K562 (cell line): ENCODE results near the gene FOXJ3. TPM values are rescaled to one million over a fixed set of nuclear protein-coding genes. Genes with fewer than 3 reads are reported as not detected.

Experiments used
- ATAC-seq: fragments of 200-7000 bp; cut with Tn5 transposase; 3 replicates; pipeline ENCODE4 v1.9.1; 2020; ENCODE audit warnings: moderate library complexity
- BruUV-seq: library from RNA; stranded (reverse); fragments of 400-500 nt; replicated peaks from 2 replicates; lab custom pipeline; 2021; lab: Mats Ljungman, UMichigan
- CTCF ChIA-PET: fragments of 300-600 bp; formaldehyde crosslinking; extraction: SDS; loops from one replicate; lab custom pipeline; 2021; ENCODE audit warnings: low intra/inter-chr PET ratio; lab: Yijun Ruan, JAX
- POLR2A ChIA-PET: fragments of 300-600, 350-650 bp; sonication (Branson Sonifier 250); formaldehyde crosslinking; extraction: SDS; loops from one replicate; lab custom pipeline; 2021; ENCODE audit warnings: antibody characterized with exemption, inconsistent platforms; lab: Yijun Ruan, JAX
- DNase-seq, 4 experiments: peaks; one replicate each; pipeline versions ENCODE4 v3.0.0 to v3.0.0-alpha.2; 2011 to 2018; ENCODE audit warnings: low spot score in 3 of 4, mixed read lengths in 3 of 4; ENCODE audit errors: extremely low read depth in 1 of 4
- FAIRE-seq: peaks from 2 replicates; lab custom pipeline; 2011; peaks lifted over from hg19 to GRCh38; lab: Jason Lieb, UNC
- H2AFZ ChIP-seq: 2 replicates; pipeline ENCODE4 v1.6.0; 2011; ENCODE audit warnings: low read depth, low read length, control low read depth, inconsistent platforms
- H3K27ac ChIP-seq: fragments of 200-600 bp; 3 replicates; pipeline ENCODE4 v1.8.0; 2011; ENCODE audit warnings: low read depth, mild to moderate bottlenecking, control low read depth, inconsistent platforms, low read length, moderate library complexity, mixed read lengths; ENCODE audit errors: extremely low read depth
- H3K27me3 ChIP-seq, 2 experiments: fragments of 300-600 bp in 1 of 2; 2 replicates in 1 of 2; 3 replicates in 1 of 2; pipeline versions ENCODE4 v1.6.0 to v1.8.0; 2011; ENCODE audit warnings: inconsistent platforms in 2 of 2, low read length in 2 of 2, mild to moderate bottlenecking in 1 of 2, mixed read lengths in 1 of 2, moderate library complexity in 1 of 2; ENCODE audit not compliant: control insufficient read depth in 2 of 2, insufficient read depth in 2 of 2
- H3K36me3 ChIP-seq: fragments of 300-600 bp; 3 replicates; pipeline ENCODE4 v1.8.0; 2011; ENCODE audit warnings: mild to moderate bottlenecking, low read length, inconsistent platforms; ENCODE audit not compliant: control insufficient read depth, insufficient read depth
- H3K4me1 ChIP-seq, 2 experiments: fragments of 200-600 bp in 1 of 2; replicated peaks in 1 of 2; 2 replicates in 1 of 2; 3 replicates in 1 of 2; pipeline versions ENCODE4 v1.5.1 to v1.8.0; 2011; ENCODE audit warnings: inconsistent platforms in 2 of 2, low read length in 2 of 2, mild to moderate bottlenecking in 1 of 2, mixed read lengths in 1 of 2, moderate library complexity in 1 of 2; ENCODE audit not compliant: control insufficient read depth in 2 of 2, insufficient read depth in 2 of 2
- H3K4me2 ChIP-seq: 2 replicates; pipeline ENCODE4 v1.6.1; 2011; ENCODE audit warnings: low read length, control low read depth, inconsistent platforms, mixed read lengths; ENCODE audit not compliant: insufficient read depth
- H3K4me3 ChIP-seq: fragments of 200-600 bp; sonication (generic), shearing (Covaris generic); 2 replicates; pipeline ENCODE4 v1.5.1; 2016; ENCODE audit warnings: control low read depth, inconsistent platforms
- H3K79me2 ChIP-seq: fragments of 200-600 bp; 3 replicates; pipeline ENCODE4 v1.8.0; 2011; ENCODE audit warnings: low read length, inconsistent platforms; ENCODE audit not compliant: control insufficient read depth, insufficient read depth
- H3K9ac ChIP-seq, 2 experiments: 2 replicates each; pipeline versions ENCODE4 v1.6.0 to v1.6.1; 2011; ENCODE audit warnings: low read depth in 2 of 2, low read length in 2 of 2, control low read depth in 1 of 2, inconsistent platforms in 1 of 2, mild to moderate bottlenecking in 1 of 2, mixed read lengths in 1 of 2; ENCODE audit not compliant: insufficient read depth in 1 of 2
- H3K9me1 ChIP-seq: one replicate; pipeline ENCODE4 v1.6.0; 2011; ENCODE audit warnings: inconsistent platforms, mild to moderate bottlenecking, low read length, moderate library complexity; ENCODE audit not compliant: control insufficient read depth, insufficient read depth
- H3K9me3 ChIP-seq: replicated peaks from 2 replicates; pipeline ENCODE4 v1.5.1; 2011; ENCODE audit warnings: low read depth, low read length, inconsistent platforms; ENCODE audit not compliant: control insufficient read depth, insufficient read depth
- H4K20me1 ChIP-seq: replicated peaks from 2 replicates; pipeline ENCODE4 v1.6.1; 2011; ENCODE audit warnings: low read length, inconsistent platforms, mixed read lengths; ENCODE audit not compliant: control insufficient read depth, insufficient read depth
- C11orf30 ChIP-seq: fragments of 450-650 bp; IDR thresholded peaks from 2 replicates; pipeline ENCODE4 v1.6.1; 2016; ENCODE audit warnings: low read depth, mild to moderate bottlenecking
- HNRNPLL ChIP-seq: fragments of 200-400 bp; formaldehyde crosslinking; IDR thresholded peaks from 2 replicates; pipeline ENCODE4 v1.6.1; 2017; ENCODE audit warnings: low read length, low read depth, mild to moderate bottlenecking; ENCODE audit not compliant: poor library complexity, severe bottlenecking
- MAFG ChIP-seq: fragments of 450-650 bp; conservative IDR thresholded peaks from 2 replicates; pipeline ENCODE4 v1.6.1; 2016; ENCODE audit warnings: missing genetic modification characterization, missing compliant biosample characterization
- SIN3A ChIP-seq, 2 experiments: fragments of 150-350 bp in 1 of 2; IDR thresholded peaks; 2 replicates each; pipeline ENCODE4 v1.6.1; 2011 to 2016; ENCODE audit warnings: borderline replicate concordance in 2 of 2, low read depth in 2 of 2, low read length in 2 of 2, mild to moderate bottlenecking in 2 of 2, moderate library complexity in 2 of 2; ENCODE audit not compliant: control insufficient read depth in 1 of 2
- SMAD4 ChIP-seq: fragments of 250-450 bp; sonication (Bioruptor Pico); conservative IDR thresholded peaks from 2 replicates; pipeline ENCODE4 v1.8.0; 2021; ENCODE audit warnings: inconsistent platforms, mild to moderate bottlenecking, moderate library complexity
- SOX6 ChIP-seq: fragments of 450-650 bp; IDR thresholded peaks from 2 replicates; pipeline ENCODE4 v1.6.1; 2014; ENCODE audit warnings: mild to moderate bottlenecking
- THAP7 ChIP-seq: fragments of 250-450 bp; sonication (Bioruptor Pico); IDR thresholded peaks from 2 replicates; pipeline ENCODE4 v1.5.0; 2021
- ZNF12 ChIP-seq: sonication (generic); formaldehyde crosslinking; IDR thresholded peaks from 2 replicates; pipeline ENCODE4 v1.4.0; 2020; ENCODE audit warnings: mild to moderate bottlenecking, missing genetic modification reagents
- ZNF316 ChIP-seq: fragments of 450-650 bp; IDR thresholded peaks from 2 replicates; pipeline ENCODE4 v1.6.1; 2016
- ZNF398 ChIP-seq: fragments of 250-450 bp; sonication (Bioruptor Pico); IDR thresholded peaks from 2 replicates; pipeline ENCODE4 v1.8.0; 2021; ENCODE audit warnings: moderate library complexity, mild to moderate bottlenecking, inconsistent platforms
- WGBS: fragments of 100-300 bp; shearing (Covaris generic); methylation state at CpG from one replicate; pipeline ENCODE4 v1.1.6; 2016; ENCODE audit warnings: low coverage, mixed read lengths; ENCODE audit not compliant: insufficient coverage; ENCODE audit errors: missing lambda C conversion rate; 5-methylcytosine and 5-hydroxymethylcytosine counted together
- in situ Hi-C: fragments of 300-500 bp; cut with MboI; formaldehyde crosslinking; loops from 4 replicates; pipeline ENCODE4 v1.15.0; 2018; ENCODE audit warnings: inconsistent platforms, mixed read lengths
- intact Hi-C: fragments of 100-400 bp; cut with micrococcal nuclease; formaldehyde crosslinking; loops from 2 replicates; pipeline ENCODE4 v1.14.2; 2022
- polyA plus RNA-seq, 8 experiments: library from polyadenylated mRNA; depleted of rRNA in 4 of 8; stranded (reverse) in 5 of 8; unstranded in 3 of 8; fragments of >200 nt; fragmentation: Nextera tagmentation in 2 of 8; fragmentation: Illumina TruSeq in 1 of 8; extraction: Ambion mirVana in 2 of 8; extraction: Trizol in 1 of 8; gene quantifications; 2 replicates each; pipeline versions ENCODE4 v1.2.1 to v1.2.3, GENCODE V29; 2011 to 2014; ENCODE audit warnings: inconsistent platforms in 1 of 8, missing spikeins in 1 of 8
- total RNA-seq, 7 experiments: library from RNA; depleted of rRNA in 6 of 7; stranded (reverse); fragments of >200 nt in 6 of 7; fragmentation: Illumina TruSeq in 2 of 7; extraction: Trizol in 2 of 7; gene quantifications; 2 replicates each; pipeline versions ENCODE4 v1.2.1 to v1.2.3, GENCODE V29; 2011 to 2021; ENCODE audit warnings: low replicate concordance in 1 of 7
- TF ChIP-seq, protein P1 (sequence below): fragments of 450-650 bp; IDR thresholded peaks from one replicate; pipeline ENCODE4 v1.6.1; 2018; ENCODE audit warnings: mild to moderate bottlenecking, moderate library complexity; ENCODE audit not compliant: partially characterized antibody

Gene FOXJ3
- total and polyA plus RNA-seq, 9 of the 15 experiments (the other 6 are each of a cell fraction or from before 2014, with no cell fraction given): 8.7 to 35.3 (median 23.4) TPM

- TF ChIP-seq, protein P1, sequence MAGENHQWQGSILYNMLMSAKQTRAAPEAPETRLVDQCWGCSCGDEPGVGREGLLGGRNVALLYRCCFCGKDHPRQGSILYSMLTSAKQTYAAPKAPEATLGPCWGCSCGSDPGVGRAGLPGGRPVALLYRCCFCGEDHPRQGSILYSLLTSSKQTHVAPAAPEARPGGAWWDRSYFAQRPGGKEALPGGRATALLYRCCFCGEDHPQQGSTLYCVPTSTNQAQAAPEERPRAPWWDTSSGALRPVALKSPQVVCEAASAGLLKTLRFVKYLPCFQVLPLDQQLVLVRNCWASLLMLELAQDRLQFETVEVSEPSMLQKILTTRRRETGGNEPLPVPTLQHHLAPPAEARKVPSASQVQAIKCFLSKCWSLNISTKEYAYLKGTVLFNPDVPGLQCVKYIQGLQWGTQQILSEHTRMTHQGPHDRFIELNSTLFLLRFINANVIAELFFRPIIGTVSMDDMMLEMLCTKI: no peak
- no peak for TF ChIP-seq SMAD4 (CRISPR knock-in tag)
Measured at GRCh38 chr1:42179275-42179674, 155.8 kb downstream of the FOXJ3 start (continued).

DNA sequence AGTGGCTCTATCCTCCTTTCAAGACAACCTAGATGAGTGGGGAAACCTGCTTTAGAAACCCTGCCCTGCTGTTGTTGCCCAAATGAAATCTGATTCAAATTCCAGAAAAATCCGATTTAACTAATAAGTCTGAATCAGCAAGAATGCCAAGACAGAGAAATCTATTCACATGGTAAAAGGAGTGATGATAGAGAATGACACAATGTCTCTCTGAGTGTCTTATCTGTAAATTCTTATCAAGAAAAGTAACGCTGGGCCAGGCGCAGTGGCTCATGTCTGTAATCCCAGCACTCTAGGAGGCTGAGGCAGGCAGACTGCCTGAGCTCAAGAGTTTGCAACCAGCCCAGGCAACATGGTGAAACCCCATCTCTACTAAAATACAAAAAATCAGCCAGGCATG lies 156.8 kb downstream of the FOXJ3 start:
- no peak for FAIRE-seq
- no peak for ATAC-seq
- Histone ChIP-seq H3K9ac (no peak overlapping the region), H3K4me3 (no peak overlapping the region), H3K27ac (no peak overlapping the region), H3K79me2 (no peaks in the 10 kb centered on the region), H3K4me1 (peaks cover 0 to 3% of the 10 kb centered on the region in 2 experiments; a peak in 2 of 5 replicates), H3K9me3 (no peaks in the 10 kb centered on the region), H2AFZ (no peak overlapping the region), H3K27me3 (no peaks in the 10 kb centered on the region), H3K4me2 (no peak overlapping the region), H4K20me1 (0 out of 2 replicates have a peak, but pooled peaks cover 3% of the 10 kb centered on the region), H3K36me3 (peaks cover 42% of the 10 kb centered on the region; the same call in 2 of the 3 replicates), H3K9me1 (no peaks in the 10 kb centered on the region)
- in situ Hi-C loops: no loop called here
- DNase-seq: peak in 1 of 4 experiments; percentile 25
- CTCF ChIA-PET: no interaction called here
- POLR2A ChIA-PET: interaction anchor here (0.6 to 1.2 kb wide), 2 partner anchors 9 to 487 kb away, joined by 3 read pairs; no protein-coding TSS in a partner anchor
- intact Hi-C loops: loop anchor here (10.0 kb wide), 1 partner anchor 603 kb away; no protein-coding TSS in a partner anchor
- no TSS peak for BruUV-seq
- WGBS: 18% methylated on average over 3 of the region's 3 CpGs
- no peak for TF ChIP-seq ZNF12 (CRISPR knock-in tag)
- TF ChIP-seq C11orf30: peak; percentile 75; the same call in 1 of the 2 replicates
- 0 out of 2 replicates have a peak, but pooled peaks have one; percentile 18 for TF ChIP-seq SOX6
- TF ChIP-seq THAP7 (CRISPR knock-in tag): no peak
- TF ChIP-seq ZNF398 (CRISPR knock-in tag): no peak
- peak; percentile 75 for TF ChIP-seq ZNF316
- TF ChIP-seq SIN3A (IDR thresholded peaks at IDR 0.05; ENCODE audit: borderline replicate concordance in 2 of 2, control insufficient read depth in 1 of 2, low read depth in 2 of 2, low read length in 2 of 2): no peak
- TF ChIP-seq HNRNPLL: no peak
- TF ChIP-seq MAFG (tag): peak; percentile 62
